DMS153 (cell line): ENCODE measurements around the gene AP2A1.

Source experiments
- DNase-seq: peaks from one replicate; lab custom pipeline; 2025; lab: John Stamatoyannopoulos, UW

The AP2A1 gene

DNA sequence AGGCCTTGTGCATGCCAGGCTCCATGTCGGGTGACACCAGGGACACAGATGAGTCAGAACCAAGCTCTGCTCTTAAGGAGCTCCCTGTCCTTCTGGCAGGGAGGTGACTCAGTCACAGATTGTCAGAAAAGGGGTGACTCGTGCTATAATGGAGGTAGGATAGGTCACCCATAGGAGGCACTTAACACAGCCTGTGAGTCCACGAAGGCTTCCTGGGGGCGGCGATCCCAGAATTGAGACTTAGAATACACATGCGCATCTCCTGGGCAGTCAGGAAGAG, 26.7 kb downstream of the AP2A1 start:
- DNase-seq = no peak

DNA sequence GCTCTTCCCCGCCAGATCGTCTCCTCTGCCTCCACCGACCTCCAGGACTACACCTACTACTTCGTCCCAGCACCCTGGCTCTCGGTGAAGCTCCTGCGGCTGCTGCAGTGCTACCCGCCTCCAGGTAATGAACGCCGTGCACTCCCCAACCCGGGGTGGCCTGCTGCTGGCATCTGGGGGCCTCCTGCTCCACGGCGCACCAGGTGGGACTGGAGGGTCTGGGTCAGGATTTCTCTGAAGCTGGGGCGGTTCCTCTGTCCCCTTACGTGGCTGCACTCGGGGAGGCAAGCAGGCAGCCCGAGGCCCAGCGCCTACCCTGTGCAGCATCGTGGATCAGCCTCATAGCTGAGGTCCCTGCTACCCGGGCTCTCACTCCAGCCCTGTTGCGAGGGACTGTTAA, 28.8 kb downstream of the AP2A1 start:
- DNase-seq = no peak

DNA sequence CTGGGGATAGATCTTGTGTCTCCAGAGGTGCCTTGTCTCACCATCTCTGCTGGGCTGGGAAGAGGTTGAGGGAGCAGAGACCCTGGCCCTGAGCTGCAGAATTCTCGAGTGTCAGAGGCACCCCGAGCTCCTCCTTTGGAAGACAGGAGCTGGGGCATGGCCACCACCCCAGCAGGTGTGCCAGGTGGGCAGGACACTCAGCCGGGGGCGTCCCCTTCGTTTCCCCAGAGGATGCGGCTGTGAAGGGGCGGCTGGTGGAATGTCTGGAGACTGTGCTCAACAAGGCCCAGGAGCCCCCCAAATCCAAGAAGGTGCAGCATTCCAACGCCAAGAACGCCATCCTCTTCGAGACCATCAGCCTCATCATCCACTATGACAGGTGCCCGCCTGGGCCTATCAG, 31.8 kb downstream of the AP2A1 start:
- no peak for DNase-seq

DNA sequence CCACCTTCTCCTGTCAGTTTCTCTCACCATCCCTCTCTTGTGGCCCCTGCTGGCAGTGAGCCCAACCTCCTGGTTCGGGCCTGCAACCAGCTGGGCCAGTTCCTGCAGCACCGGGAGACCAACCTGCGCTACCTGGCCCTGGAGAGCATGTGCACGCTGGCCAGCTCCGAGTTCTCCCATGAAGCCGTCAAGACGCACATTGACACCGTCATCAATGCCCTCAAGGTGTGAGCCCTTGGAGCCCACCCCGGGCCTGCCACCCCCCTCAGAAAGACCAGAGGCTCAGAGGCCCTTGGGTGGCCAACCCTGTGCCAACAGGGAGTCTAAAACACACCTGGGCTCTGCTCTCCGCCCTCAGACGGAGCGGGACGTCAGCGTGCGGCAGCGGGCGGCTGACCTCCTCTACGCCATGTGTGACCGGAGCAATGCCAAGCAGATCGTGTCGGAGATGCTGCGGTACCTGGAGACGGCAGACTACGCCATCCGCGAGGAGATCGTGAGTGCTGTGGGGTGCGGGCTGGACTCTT, 32.5 kb downstream of the AP2A1 start:
- DNase-seq = no peak

DNA sequence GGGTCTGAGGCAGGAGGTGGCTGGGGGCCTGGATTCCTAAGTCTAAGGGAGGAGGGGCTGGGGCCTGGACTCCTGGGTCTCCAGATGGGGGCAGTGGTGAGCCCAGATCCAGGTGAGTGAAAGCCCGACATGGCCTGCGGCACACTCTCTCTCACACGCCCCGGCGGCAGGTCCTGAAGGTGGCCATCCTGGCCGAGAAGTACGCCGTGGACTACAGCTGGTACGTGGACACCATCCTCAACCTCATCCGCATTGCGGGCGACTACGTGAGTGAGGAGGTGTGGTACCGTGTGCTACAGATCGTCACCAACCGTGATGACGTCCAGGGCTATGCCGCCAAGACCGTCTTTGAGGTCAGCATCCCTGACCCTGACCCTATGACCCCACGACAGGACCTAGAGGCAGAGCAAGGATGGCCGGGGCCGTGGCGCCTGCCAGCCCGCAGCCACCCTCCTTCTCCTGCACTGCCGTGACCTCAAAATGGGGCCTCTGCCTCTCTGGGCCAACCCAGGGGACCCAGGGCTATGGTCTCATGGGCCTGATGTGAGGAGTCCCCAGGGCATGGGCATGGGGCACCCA, 33.1 kb downstream of the AP2A1 start:
- no peak for DNase-seq

DNA sequence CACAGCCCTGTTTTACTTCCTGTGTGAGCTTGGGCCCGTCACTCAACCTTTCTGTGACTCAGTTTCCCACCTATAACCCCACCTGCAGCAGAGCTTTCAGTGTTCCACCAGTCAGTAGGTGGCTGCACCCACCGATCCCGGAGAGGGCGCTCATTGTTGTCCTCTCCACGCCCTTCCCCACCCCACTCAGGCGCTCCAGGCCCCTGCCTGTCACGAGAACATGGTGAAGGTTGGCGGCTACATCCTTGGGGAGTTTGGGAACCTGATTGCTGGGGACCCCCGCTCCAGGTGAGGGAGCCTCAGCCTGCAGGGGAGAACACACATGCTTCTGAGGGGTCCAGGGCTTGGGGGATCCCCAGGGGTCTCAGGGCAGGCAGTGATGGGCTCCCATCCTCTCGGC, 34.0 kb downstream of the AP2A1 start:
- no peak for DNase-seq

DNA sequence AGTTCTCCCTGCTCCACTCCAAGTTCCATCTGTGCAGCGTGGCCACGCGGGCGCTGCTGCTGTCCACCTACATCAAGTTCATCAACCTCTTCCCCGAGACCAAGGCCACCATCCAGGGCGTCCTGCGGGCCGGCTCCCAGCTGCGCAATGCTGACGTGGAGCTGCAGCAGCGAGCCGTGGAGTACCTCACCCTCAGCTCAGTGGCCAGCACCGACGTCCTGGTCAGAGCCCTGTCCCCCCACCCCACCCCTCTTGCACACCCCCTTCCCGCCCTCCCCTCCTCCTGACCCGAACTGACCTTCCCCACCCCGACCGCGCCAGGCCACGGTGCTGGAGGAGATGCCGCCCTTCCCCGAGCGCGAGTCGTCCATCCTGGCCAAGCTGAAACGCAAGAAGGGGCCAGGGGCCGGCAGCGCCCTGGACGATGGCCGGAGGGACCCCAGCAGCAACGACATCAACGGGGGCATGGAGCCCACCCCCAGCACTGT, 34.6 kb downstream of the AP2A1 start:
- DNase-seq = no peak

DNA sequence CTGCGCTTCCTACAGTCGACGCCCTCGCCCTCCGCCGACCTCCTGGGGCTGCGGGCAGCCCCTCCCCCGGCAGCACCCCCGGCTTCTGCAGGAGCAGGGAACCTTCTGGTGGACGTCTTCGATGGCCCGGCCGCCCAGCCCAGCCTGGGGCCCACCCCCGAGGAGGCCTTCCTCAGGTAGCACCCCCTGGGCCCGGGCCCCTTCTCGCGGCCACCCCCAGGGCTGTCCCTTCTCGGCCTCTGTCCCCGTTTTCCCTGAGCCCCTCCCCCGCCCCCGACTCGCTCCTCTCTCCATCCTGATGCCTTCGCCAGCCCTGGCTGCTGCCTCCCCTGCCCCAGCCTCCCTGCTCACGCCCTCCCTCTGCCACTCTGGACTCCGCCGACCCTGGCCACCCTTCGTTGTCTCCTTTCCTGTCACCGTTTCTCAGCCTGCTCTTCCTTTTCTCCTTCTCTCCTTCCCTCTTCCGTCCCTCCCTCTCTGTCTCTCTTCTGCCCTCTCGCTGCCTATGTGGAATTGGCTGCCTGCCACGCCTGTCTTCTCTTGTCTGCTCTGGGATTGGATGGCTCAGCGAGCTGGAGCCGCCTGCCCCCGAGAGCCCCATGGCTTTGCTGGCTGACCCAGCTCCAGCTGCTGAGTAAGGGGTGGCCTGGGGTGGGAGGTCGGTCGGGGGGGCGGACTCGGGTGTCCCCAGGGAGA, 35.3 kb downstream of the AP2A1 start:
- peak; percentile 77 for DNase-seq

DNA sequence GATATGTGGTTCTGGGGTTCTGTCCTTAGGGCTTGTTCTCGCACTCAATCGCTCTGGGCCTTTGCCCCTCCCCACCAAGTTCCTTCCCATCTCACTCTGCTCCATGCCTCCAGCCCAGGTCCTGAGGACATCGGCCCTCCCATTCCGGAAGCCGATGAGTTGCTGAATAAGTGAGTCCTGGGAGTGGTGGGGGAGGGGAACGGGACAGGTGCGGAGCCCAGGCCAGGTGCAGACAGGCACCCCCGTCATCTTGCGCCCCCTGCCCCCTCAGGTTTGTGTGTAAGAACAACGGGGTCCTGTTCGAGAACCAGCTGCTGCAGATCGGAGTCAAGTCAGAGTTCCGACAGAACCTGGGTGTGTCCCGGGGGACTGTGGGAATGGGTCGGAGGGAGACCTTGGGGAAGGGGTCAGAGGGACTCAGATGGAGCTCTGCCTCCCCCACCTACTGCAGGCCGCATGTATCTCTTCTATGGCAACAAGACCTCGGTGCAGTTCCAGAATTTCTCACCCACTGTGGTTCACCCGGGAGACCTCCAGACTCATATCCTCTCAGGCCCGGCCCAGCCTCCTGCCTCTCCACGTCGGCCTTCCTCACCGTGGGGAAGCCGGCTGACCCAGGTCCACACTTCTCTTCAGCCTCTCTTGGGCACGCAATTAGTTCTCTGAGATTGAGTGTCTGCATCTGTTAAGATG, 36.2 kb downstream of the AP2A1 start:
- DNase-seq = peak; percentile 74

DNA sequence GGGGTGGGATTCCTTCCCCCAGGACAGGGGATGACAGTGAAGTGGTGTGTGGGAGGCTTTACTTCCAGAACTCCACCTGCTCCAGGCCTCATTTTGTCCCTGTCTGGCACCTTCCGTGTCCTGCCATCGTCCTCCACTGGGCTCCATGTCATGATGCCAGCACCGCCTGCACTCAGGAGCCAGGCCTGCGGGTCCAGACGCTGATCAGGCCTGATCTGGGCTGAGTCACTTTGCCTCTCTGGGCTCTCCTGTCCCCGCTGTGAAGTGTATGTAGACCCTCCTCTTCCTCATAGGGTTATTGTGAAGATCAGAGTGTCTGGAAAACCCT, 36.7 kb downstream of the AP2A1 start:
- no peak for DNase-seq

DNA sequence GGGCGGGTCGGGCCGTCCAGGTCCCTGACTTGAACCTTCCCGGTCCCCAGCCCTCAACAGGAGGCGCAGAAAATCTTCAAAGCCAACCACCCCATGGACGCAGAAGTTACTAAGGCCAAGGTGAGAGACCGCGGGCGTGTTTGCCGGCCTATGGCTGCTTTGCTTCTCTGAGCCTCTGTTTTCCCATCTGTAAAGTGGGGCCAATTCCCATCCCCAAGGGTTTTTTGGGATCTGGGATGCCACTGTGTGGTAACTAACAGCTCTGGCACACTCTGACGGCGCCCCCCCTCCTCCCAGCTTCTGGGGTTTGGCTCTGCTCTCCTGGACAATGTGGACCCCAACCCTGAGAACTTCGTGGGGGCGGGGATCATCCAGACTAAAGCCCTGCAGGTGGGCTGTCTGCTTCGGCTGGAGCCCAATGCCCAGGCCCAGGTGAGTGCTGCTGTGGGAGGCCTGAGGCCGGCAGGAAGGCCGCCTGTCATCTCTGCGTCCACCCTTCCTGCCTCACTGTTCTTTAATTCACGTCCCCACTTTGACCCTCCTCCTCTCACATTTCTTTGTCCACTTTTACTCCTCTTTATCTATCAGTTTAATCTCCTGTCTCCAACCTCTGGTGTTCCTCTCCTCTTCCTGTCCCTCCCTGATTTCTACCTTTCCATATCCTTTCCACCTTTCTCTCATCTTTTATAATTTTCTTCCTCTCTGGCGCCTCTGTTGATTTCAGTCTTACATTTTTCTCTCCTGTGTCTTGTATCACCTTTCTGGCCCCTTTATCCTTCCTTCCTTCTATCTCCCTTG, 39.2 kb downstream of the AP2A1 start:
- no peak for DNase-seq

DNA sequence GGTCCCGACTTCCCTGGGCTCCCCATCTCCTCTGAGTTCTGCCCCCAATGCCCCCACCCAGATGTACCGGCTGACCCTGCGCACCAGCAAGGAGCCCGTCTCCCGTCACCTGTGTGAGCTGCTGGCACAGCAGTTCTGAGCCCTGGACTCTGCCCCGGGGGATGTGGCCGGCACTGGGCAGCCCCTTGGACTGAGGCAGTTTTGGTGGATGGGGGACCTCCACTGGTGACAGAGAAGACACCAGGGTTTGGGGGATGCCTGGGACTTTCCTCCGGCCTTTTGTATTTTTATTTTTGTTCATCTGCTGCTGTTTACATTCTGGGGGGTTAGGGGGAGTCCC, 39.8 kb downstream of the AP2A1 start:
- DNase-seq = no peak

DNA sequence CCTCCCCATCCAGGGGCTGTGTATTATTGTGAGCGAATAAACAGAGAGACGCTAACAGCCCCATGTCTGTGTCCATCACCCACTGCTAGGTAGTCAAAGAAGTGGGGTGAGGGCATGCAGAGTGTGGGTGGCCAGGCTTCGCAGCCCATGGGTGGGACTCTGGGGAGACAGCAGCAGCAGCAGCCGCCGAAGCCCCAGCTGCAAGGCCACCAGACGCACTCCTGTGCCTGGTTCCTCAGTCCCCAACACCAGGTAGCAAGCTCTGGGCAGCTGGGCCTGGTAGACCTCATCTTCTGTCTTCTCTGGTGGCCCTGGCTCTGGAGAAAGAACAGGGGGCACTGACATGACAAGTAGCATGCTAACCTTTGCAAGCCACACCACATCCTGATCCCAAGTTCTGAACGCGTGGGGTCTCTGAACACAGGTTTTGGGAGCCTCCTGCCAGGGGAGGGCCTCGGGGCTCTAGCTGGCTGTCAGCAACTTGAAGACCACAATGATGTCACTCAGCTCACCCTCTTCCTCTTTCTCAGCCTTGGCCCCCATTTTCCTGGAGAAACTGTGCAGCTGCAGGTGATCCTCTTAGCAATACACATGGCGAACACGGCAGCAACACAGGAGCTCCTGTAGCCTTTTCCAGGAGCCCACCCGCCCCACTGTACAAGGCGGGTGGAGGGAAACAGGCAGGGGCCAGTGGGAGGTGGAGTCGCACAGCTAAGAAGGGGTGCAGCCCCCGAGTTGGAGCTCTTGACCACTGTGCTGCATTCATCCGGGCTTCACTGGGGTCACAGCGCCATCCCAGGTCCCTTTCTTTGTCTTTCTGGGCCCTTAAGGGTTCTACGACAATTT, 40.5 kb downstream of the AP2A1 start:
- no peak for DNase-seq

DNA sequence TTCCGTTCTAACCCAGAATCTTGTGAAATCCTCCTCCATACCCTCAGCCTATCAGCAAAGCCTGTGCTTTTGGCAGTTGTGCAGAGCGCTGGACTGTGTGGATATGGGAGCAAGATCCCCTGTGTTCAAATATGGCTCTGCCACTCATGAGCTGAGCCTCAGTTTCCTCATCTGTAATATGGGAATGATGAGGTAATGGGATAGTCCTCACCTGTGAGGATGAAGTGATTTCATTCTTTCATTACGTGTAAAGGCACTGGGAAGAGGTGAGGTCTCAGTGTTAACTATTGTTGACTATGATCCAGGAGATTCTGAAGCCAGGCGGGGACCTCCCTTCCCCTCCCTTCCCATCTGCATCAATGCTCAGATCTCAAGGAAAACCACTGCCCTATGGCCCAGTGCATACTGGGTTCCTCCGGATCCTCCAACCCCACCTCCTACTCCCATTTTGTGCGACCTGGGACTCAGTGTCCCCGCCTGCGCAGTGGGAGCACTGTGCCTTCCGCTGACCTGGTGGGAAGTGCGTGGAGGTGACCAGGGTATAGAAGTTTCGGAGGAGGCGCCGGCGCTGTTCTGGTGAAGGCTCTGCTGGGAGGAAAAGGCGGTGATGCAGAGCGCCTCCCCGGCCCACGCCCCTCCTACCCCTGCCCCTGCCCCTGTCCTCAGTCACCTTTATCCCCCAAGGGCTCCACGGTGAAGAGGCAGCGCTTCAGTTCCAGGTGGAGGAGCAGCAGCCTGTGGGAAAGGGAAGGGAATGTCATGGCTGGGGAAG, 41.3 kb downstream of the AP2A1 start:
- no peak for DNase-seq

DNA sequence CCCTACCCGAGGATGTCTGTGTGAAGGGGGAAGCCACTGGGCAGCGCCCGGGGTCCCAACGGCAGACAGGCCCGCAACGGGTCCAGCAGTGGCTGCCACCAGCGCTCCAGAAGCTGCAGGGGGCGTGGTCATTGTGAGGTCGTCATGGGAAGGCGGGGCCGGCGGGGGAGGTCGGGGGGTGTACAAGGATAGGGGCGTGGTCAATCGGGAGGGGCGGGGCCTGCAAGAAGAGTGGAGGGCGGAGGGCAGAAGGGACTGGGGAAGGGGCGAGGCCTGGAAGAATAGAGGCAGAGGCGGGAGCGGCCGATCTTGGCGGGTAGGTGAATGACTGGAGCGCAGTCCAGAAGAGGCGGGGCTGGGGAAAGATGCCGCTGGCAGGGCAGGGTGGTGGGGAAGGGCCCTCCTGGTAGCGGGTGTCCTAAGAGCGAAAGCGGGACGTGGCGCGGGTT, 41.9 kb downstream of the AP2A1 start:
- peak; percentile 86 for DNase-seq

DNA sequence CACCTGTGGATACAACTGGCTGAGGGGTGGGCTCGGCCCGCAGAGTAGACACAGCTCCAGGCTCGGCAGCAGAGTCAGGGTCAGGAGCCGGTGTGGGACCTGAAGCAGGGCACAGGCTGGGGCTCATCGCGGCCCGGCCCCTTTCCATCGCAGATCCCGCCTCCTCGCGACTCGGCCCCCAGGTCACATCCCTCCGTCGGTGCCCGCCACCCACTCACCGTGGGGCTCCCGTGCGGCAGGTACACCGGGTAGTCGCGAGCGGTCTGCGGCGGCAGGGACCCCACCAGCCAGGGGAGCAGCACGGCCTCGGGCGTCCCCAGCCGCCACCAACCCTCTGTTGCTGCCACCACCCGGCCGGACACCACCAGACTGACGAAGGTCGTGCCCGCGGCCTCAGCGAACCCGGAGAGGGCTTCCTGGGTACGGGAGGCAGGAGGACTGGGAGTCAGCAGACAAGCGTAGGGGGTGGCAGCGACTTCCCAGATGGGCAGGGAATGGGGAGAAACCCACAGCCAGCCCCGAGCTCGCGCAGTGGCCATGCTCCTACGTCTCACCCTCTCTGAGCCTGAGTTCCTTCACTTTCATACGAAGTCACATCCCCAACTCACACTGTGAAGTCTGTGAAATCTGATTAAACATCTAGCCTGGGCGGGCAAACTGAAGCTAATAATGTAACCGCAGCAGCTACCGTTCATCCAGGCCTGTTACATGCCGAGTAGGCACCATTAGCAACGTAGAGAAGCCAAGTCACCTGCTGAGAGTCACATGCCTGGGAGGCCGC, 42.5 kb downstream of the AP2A1 start:
- no peak for DNase-seq

DNA sequence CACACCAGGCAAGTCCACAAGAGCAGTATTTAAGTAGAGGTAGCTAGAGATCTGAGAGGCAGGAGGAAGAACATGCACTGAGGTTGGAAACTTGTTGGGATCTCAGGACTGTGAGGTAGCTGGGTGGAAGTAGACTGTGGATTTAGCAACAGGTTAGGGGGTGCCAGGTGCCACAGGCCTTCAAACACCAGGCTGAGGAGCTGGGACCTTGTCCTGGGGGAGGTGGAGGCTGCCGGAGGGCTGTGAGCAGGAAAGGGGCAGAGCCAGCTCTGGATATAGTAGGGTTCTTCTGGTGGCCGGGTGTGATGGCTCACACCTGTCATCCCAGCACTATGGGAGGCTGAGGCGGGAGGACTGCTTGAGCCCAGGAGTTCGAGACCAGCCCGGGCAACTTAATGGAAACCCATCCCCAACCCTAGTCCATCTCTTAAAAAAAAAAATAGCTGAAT, 43.2 kb downstream of the AP2A1 start:
- no peak for DNase-seq

DNA sequence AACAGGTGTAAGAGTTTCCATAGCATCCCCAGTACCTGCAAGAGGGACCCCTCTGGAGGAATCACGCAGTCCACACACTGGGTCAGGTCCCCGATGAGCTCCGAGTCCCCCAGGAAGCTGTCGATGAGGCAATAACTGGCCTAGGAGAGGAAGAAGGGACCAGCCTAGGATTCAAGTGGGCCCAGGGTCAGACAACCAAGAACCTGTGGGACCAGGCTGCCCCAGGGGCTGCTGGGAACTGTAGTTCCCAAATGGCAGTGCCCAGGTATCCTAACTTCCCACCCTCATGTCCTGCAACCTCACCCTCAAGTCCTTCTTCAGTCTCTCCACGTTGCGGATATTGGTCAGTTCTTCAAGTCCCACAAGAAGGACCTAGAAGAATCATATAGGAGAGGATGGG, 44.5 kb downstream of the AP2A1 start:
- no peak for DNase-seq

DNA sequence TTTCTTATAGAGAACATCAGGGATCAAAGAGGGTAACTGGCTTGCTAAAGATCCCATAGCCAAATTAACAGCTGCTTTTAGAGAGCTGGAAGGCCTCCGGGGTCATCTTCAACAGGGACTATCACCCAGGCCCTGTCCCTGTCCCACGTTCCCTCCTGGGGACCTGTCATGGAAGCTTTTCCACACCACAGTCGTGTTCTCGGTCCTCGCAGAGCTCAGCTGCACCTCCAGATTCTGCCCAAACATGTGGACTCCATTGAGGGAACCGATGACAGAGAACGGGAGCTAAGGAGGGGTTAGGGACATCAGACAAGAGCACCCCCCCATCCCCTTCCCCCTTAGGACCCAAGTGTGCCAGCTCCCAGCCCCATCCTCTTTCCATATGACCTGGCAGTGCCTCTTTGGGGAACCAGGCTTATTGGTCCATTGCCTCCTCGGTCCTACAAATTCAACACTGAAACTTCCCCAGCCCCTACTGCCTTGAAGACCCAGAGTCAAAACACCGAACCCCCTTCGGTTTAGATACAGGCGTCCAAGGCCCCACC, 45.7 kb downstream of the AP2A1 start:
- DNase-seq = no peak
